Ammon's horn (tissue), 1 donor: ENCODE measurements around the gene GRK6.

Experiments
- DNase-seq: peaks from one replicate; pipeline ENCODE4 v3.0.0-alpha.2; 2016; ENCODE audit warnings: low spot score

The GRK6 gene

DNA sequence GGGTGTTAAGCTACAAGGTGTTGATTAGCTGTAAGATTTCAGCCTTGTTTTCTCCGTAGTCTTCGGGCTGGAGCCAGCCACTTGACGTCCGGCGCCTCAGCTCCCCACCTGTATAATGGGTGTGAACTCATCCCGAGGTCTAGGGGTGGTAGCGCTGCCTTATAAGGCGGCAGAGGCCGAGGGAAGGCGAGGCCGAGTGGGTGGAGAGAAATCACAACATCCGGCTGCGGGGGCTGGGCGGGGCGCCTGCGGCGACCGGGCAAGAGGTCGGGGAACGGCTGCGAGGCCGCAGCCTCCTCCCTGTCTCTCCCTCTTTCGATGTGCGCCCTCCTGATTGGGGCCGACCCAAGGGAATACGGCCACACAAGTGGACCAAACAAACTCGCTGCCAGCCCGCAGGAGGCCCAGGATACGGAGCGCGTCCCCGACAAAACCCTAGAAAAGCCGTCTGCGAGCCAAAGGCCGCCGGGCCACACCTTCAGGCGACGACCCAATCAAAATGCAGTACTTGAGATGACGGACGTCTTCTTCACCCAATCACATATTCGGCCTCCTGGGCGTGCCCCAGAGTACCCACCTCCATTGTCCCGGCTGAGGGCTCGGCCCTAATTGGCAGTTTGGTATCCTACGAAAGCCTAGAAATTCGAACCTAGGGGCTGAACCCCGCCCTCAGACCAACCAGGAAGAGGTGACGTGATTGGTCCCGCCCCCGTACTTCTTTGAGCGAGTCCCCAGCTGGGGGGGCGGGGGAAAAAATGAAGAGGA, 493 bp upstream of the GRK6 start:
- peak; percentile 100 for DNase-seq

DNA sequence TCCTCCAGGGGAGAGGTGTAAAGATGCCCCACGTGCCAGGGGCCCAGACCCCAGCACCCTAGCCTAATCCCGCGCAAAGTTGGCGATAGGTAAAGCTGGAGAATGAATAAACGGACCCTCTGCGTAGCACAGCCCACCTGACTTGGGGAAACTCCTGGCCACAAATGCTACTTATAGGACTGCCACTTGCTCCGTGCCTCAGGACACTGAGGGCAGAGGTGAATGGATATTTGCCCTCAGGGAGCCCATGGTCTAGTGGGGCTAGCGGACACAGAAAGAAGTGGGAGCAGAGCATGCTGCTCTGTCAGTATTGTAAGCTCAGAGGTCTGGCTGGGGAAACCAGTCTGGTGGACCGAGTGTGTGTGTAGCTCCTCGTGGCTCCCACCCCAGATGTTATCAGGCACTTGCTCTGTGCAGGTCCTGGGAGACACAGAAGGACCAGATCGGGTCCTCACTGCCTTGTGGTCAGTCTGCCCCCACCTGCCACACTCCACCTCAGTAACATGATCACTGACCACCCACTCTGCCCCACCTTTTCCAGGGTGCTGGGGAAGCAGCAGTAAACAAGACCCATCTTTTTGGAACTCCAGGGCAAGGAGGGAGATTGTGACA, 841 bp downstream of the GRK6 start:
- DNase-seq = no peak

- DNase-seq = no peak
These were observed 1.6 kb downstream of the GRK6 start for GRCh38 chr5:177427919-177428573.

DNA sequence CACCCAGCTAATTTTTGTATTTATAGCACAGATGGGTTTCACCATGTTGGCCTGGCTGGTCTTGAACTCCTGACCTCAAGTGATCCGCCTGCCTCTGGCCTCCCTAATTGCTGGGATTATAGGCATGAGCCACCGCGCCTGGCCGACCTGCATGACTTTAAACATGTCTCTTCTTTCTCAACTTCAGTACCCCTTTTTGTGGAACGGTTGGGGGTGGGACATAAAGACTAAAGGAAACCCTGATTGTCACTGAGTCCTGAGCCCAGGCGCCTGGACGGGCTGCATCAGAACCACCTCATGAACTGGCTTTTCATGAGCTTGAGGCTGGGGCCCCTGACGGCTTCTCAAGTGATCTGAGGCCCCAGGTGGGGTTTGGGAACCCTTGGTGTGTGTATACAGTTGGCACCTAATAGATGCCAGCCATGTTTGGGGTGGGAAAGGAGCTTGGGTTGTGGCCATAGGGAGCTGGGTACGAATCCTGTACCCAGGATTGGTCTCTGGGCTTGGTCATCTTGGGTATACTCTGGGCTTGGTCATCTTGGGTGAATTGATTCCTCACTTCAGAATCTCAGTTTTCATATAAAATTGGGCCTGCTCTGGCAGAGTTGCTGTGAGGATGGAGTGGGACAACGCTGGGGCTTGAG, 2.2 kb downstream of the GRK6 start:
- no peak for DNase-seq

DNA sequence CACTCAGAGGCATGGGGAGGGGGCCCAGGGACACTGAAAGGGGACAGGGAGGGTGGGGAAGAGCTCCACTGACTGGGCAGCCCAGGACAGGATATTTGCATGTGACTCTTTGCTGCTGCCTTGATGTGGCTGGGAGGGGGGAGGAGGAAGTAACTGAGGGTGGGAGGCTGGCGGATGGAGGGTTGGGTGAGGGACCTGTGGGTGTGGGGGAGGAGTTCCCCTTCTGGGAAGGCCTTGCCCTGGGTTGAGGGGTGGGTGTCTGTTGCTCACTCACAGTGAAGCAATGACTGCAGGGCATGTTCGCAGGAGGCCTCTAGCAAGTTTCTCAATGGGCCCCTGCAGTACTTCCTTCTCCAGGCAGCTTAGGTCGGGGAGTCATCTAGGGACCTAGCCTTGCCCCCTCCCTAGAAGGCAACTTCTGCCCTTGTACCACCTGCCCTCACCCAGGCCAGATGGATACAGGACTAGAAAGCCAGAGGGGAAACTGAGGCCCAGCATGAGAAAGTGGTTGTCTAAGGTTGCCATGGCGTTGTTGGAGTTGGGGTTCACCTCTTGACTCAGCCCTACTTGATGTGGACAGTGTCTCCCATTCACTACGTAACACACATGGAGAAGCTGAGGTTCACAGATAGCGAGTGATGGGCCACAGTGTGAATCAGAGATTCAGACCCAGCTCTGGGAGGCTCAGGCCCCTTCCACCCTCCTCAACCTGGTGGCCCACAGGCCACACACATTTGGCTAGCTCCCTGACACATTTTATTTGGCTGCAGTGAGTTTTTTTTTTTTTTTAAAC, 3.0 kb downstream of the GRK6 start:
- DNase-seq = peak; percentile 70

DNA sequence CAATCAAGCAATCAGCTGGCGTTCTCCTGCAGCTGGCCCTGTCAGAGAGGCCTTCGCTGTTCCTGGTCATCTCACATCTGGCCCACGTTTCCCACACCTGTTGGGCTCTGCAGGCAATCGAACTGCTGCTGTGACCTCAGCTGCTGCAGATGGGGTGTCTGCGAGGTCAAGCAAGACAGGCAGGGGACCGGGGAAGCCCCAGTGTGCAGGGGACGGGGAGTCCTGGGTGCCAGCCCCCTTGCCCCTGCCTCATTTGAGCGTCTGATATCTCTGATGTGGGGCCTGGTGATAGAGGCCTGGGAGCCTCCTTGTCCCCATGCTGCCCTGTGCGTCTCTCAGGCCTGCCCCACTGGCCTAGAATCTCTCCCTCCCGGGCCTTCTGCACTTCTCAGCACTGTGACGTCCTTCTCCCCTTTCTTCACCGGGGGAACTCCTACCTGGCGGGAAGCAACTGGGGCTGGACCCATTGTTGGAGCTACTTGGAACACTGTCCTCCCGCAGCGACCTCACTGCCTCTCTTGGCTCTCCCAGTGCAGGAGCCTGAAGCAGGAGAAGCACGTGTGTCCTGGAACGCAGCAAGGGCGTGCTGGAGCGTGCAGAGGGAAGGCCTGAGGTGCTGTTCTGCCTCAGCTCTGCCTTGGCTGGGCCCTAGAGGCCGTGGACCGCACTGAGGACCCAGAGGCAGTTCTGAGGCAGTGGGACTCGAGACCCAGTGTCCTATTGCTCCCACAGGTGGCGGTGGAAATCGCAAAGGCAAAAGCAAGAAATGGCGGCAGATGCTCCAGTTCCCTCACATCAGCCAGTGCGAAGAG, 3.9 kb downstream of the GRK6 start:
- no peak for DNase-seq

DNA sequence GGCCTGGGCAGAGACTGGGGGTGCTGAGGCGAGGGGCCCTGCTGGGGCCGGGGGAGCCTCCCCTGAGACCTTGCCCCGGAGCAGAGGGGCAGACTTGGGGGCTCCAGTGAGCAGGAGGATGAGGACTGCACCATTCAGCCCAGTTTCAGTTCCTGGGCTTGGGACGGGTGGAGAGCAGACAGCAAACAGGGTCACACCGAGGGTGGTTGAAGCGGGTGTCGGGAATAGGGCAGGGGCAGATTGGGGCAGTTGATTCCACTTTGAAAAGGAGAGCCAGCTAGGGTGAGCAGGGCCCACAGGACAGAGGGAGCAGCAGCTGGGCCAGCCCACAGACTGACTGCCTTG, 4.5 kb downstream of the GRK6 start:
- no peak for DNase-seq

GRCh38 chr5:177431317-177432142, 5.1 kb downstream of the GRK6 start:
- no peak for DNase-seq

GRCh38 chr5:177432143-177432838, 5.8 kb downstream of the GRK6 start:
- DNase-seq = peak; percentile 59

DNA sequence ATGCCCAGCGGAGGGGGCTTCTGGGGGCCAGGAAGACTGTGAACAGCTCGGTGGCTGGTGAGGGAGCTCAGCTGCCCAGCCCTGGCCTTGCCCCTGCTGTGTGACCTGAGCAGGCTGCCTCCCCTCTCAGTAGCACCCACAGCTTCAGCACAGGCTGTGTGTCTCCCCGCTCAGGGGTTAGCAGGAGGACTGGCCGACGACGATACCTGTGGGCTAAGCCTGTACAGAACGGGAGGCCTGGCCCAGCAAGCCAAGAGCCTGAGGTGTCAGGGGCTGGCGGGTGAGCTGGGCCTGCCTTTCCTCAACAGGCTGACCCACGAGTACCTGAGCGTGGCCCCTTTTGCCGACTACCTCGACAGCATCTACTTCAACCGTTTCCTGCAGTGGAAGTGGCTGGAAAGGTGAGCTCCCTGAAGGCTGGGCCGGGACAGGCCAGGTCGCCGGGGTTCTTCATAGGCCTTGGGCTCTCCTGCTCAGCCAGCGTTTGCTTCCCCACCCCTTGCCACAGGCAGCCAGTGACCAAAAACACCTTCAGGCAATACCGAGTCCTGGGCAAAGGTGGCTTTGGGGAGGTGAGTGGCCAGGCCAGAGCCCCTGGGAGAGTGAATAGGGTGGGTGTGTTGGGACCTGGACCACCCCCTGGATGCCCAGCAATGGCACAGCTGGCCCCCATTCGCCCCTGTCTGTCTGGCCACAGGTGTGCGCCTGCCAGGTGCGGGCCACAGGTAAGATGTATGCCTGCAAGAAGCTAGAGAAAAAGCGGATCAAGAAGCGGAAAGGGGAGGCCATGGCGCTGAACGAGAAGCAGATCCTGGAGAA, 6.6 kb downstream of the GRK6 start:
- no peak for DNase-seq

DNA sequence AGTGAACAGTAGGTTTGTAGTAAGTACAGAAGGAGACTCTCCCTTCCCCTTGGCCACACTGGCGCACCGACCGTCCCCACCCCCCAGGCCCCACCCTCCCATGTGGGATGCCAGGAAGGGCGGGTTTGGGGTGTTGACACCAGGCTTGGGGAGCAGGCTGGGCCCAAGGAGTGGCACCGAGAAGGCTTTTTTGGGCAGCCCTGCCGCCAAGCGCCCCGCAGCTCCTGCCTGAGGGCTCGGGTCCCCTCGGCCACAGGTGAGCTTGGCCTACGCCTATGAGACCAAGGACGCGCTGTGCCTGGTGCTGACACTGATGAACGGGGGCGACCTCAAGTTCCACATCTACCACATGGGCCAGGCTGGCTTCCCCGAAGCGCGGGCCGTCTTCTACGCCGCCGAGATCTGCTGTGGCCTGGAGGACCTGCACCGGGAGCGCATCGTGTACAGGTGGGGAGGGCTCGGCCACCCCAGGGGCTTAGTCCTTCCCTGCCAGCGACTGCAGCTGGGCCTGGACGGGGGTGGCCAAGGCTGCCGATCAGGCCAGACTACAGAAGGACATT, 7.3 kb downstream of the GRK6 start:
- DNase-seq = no peak

GRCh38 chr5:177434437-177434836, 8.0 kb downstream of the GRK6 start:
- no peak for DNase-seq

GRCh38 chr5:177434942-177435738, 8.7 kb downstream of the GRK6 start:
- DNase-seq = no peak

DNA sequence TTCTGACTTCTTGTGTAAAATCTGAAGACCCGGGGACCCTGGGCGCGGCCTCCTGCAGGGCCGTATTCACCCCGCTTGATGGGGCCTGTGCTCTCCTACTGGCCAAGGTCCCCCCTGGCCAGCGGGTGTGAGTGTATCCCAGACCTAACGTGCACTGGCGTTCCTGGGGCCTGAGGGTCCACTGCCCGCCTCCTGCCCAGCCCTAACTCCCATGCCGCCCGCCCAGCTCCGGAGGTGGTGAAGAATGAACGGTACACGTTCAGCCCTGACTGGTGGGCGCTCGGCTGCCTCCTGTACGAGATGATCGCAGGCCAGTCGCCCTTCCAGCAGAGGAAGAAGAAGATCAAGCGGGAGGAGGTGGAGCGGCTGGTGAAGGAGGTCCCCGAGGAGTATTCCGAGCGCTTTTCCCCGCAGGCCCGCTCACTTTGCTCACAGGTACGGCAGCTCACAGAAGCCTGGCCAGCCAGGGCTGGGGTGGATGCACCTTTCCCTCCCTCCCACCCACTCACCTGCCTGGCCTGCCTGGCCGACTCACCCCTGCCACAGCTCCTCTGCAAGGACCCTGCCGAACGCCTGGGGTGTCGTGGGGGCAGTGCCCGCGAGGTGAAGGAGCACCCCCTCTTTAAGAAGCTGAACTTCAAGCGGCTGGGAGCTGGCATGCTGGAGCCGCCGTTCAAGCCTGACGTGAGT, 9.5 kb downstream of the GRK6 start:
- DNase-seq = no peak

- DNase-seq = no peak
These were observed 11.1 kb downstream of the GRK6 start for GRCh38 chr5:177437623-177438022.

- no peak for DNase-seq
These were observed 12.0 kb downstream of the GRK6 start for GRCh38 chr5:177438468-177438867.

GRCh38 chr5:177439518-177440053, 13.1 kb downstream of the GRK6 start:
- DNase-seq = no peak
